CD4-positive, CD25-positive, alpha-beta regulatory T cell (primary cell): ENCODE results near the gene SBNO2. TPM values are rescaled to one million over a fixed set of nuclear protein-coding genes. Genes with fewer than 3 reads are reported as not detected.

Experiments
- ATAC-seq, 2 donors: fragments of 150-1000 bp; cut with Tn5 transposase; one replicate each; pipeline ENCODE4 v1.10.0; 2021; ENCODE audit warnings: low read depth in 2 of 2, moderate number of reproducible peaks in 2 of 2, moderate library complexity in 1 of 2
- DNase-seq, 3 donors: peaks; one replicate each; pipeline versions ENCODE4 v3.0.0 to v3.0.0-alpha.2; 2012 to 2022; ENCODE audit warnings: mixed read lengths in 1 of 3
- H3K27ac ChIP-seq: one replicate; pipeline ENCODE4 v1.7.0; 2013; ENCODE audit warnings: mild to moderate bottlenecking, low read length; ENCODE audit not compliant: insufficient read depth, poor library complexity, severe bottlenecking
- H3K27me3 ChIP-seq: one replicate; pipeline ENCODE4 v1.7.0; 2013; ENCODE audit warnings: low read length; ENCODE audit not compliant: control insufficient read depth, insufficient read depth
- H3K36me3 ChIP-seq: one replicate; pipeline ENCODE4 v1.7.0; 2013; ENCODE audit warnings: mild to moderate bottlenecking, low read length, moderate library complexity; ENCODE audit not compliant: control insufficient read depth, insufficient read depth
- H3K4me1 ChIP-seq: 2 replicates; pipeline ENCODE4 v1.7.0; 2013; ENCODE audit warnings: mild to moderate bottlenecking, low read length; ENCODE audit not compliant: insufficient read depth, control insufficient read depth, poor library complexity, severe bottlenecking
- H3K4me3 ChIP-seq: one replicate; pipeline ENCODE4 v1.7.0; 2013; ENCODE audit warnings: low read depth, mild to moderate bottlenecking, low read length, moderate library complexity
- H3K9me3 ChIP-seq, 2 experiments: 1 replicate in 1 of 2; 2 replicates in 1 of 2; pipeline ENCODE4 v1.7.0; 2013; ENCODE audit warnings: low read length in 2 of 2, mild to moderate bottlenecking in 1 of 2, moderate library complexity in 1 of 2; ENCODE audit not compliant: control insufficient read depth in 2 of 2
- H3K27ac Mint-ChIP-seq, 3 donors: one replicate each; pipeline ENCODE4 v1.8.0; 2020 to 2022; ENCODE audit warnings: mild to moderate bottlenecking in 3 of 3, mixed read lengths in 3 of 3, moderate library complexity in 2 of 3
- H3K27me3 Mint-ChIP-seq: one replicate; pipeline ENCODE4 v1.8.0; 2022; ENCODE audit warnings: mild to moderate bottlenecking, mixed read lengths
- H3K36me3 Mint-ChIP-seq: one replicate; pipeline ENCODE4 v1.8.0; 2020; ENCODE audit warnings: mixed read lengths
- H3K4me1 Mint-ChIP-seq, 4 donors: one replicate each; pipeline ENCODE4 v1.8.0; 2020 to 2022; ENCODE audit warnings: mixed read lengths in 4 of 4, mild to moderate bottlenecking in 1 of 4
- H3K4me3 Mint-ChIP-seq, 4 donors: one replicate each; pipeline ENCODE4 v1.8.0; 2020 to 2022; ENCODE audit warnings: mild to moderate bottlenecking in 4 of 4, mixed read lengths in 4 of 4, moderate library complexity in 3 of 4
- H3K9me3 Mint-ChIP-seq, 7 donors: one replicate each; pipeline ENCODE4 v1.8.0; 2020 to 2022; ENCODE audit warnings: mixed read lengths in 7 of 7, mild to moderate bottlenecking in 3 of 7, moderate library complexity in 2 of 7
- polyA plus RNA-seq, 4 donors: library from polyadenylated mRNA; unstranded; fragments of 300-500 nt; fragmentation: Illumina TruSeq; gene quantifications; one replicate each; pipeline ENCODE4 v1.2.3, GENCODE V29; 2021
- total RNA-seq: library from RNA; stranded (reverse); gene quantifications from one replicate; pipeline ENCODE4 v1.2.3, GENCODE V29; 2022

The SBNO2 gene
- total and polyA plus RNA-seq, 5 donors from 2014 or later: 2.0 to 139 (median 2.7) TPM

GRCh38 chr19:1082165-1082927, 91.7 kb downstream of the SBNO2 start:
- Histone ChIP-seq H3K27me3 (no peaks in the 10 kb centered on the region), H3K27ac (peak overlapping the region; percentile 69), H3K9me3 (no peaks in the 10 kb centered on the region), H3K4me3 (no peak overlapping the region), H3K36me3 (peaks cover 76% of the 10 kb centered on the region), H3K4me1 (peaks cover 70% of the 10 kb centered on the region)
- peaks cover 12% of the 10 kb centered on the region for H3K36me3 Mint-ChIP-seq
- H3K27me3 Mint-ChIP-seq: no peaks in the 10 kb centered on the region
- H3K9me3 Mint-ChIP-seq: peaks cover 0 to 6% (median 0%) of the 10 kb centered on the region in 7 donors
- peak overlapping the region; percentile 19 to 80 (median 67) for H3K4me3 Mint-ChIP-seq
- peak overlapping the region in 2 of 3 donors; percentile 52 to 65 for H3K27ac Mint-ChIP-seq
- peaks cover 0 to 54% (median 6%) of the 10 kb centered on the region in 4 donors for H3K4me1 Mint-ChIP-seq
- DNase-seq (peak; percentile 73 to 84 (median 74)), ATAC-seq (peak; percentile 59 to 71)

DNA sequence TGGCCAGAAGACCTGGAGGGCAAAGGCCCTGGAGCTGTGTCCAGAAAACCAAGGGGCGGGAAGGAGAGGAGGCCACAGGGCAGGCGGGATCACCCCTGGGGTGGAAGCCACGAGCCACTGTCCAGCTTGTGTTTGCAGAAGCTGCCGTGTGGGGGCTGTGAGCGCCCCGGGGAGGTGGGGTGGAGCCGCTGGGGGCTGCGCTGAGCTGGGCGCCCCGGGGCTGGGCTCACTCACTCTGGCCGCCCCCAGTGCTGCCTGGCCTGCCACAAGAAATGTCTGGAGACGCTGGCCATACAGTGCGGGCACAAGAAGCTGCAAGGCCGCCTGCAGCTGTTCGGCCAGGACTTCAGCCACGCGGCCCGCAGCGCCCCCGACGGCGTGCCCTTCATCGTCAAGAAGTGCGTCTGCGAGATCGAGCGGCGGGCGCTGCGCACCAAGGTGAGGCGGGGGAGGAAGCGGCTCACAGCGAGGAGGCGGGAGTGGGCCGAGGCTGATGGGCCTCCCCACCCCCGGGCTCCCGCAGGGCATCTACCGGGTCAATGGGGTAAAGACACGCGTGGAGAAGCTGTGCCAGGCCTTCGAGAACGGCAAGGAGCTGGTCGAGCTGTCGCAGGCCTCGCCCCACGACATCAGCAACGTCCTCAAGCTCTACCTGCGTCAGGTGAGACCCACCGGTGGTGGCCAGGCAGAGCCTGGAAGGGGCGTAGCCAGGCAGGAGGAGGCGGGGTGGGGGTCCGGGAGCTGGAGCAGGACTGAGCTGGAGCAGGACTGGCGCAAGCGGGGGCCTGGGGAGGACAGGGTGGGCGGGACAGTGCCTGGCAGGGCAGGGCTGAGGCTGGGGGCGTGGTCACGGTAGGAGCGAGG, 92.5 kb downstream of the SBNO2 start:
- Mint-ChIP-seq H3K36me3 (peaks cover 16% of the 10 kb centered on the region), H3K4me3 (peak overlapping the region; percentile 64 to 80 (median 68)), H3K27me3 (peaks cover 6% of the 10 kb centered on the region), H3K27ac (peak overlapping the region in 2 of 3 donors; percentile 52 to 69), H3K9me3 (peaks cover 0 to 6% (median 0%) of the 10 kb centered on the region in 7 donors), H3K4me1 (peaks cover 0 to 61% (median 12%) of the 10 kb centered on the region in 4 donors)
- Histone ChIP-seq H3K36me3 (peaks cover 70% of the 10 kb centered on the region), H3K27me3 (no peaks in the 10 kb centered on the region), H3K9me3 (no peaks in the 10 kb centered on the region), H3K4me1 (peaks cover 69% of the 10 kb centered on the region), H3K27ac (peak overlapping the region; percentile 33), H3K4me3 (no peak overlapping the region)
- no peak for ATAC-seq
- no peak for DNase-seq

- peak overlapping the region in 1 of 3 donors; percentile 69 for H3K27ac Mint-ChIP-seq
- H3K4me3 Mint-ChIP-seq: peak overlapping the region in 3 of 4 donors; percentile 41 to 65 (median 59)
- no peaks in the 10 kb centered on the region for H3K27me3 ChIP-seq
- ATAC-seq: no peak
- H3K27me3 Mint-ChIP-seq: peaks cover 12% of the 10 kb centered on the region
- peaks cover 23% of the 10 kb centered on the region for H3K36me3 Mint-ChIP-seq
- no peaks in the 10 kb centered on the region for H3K9me3 ChIP-seq
- H3K4me1 Mint-ChIP-seq: peaks cover 0 to 65% (median 20%) of the 10 kb centered on the region in 4 donors
- peaks cover 0 to 6% (median 0%) of the 10 kb centered on the region in 7 donors for H3K9me3 Mint-ChIP-seq
- H3K4me1 ChIP-seq: peaks cover 73% of the 10 kb centered on the region
- H3K36me3 ChIP-seq: peaks cover 68% of the 10 kb centered on the region
- peak overlapping the region; percentile 57 for H3K27ac ChIP-seq
- H3K4me3 ChIP-seq: no peak overlapping the region
- no peak for DNase-seq
Observed at GRCh38 chr19:1080360-1081161, 93.5 kb downstream of the SBNO2 start.

DNA sequence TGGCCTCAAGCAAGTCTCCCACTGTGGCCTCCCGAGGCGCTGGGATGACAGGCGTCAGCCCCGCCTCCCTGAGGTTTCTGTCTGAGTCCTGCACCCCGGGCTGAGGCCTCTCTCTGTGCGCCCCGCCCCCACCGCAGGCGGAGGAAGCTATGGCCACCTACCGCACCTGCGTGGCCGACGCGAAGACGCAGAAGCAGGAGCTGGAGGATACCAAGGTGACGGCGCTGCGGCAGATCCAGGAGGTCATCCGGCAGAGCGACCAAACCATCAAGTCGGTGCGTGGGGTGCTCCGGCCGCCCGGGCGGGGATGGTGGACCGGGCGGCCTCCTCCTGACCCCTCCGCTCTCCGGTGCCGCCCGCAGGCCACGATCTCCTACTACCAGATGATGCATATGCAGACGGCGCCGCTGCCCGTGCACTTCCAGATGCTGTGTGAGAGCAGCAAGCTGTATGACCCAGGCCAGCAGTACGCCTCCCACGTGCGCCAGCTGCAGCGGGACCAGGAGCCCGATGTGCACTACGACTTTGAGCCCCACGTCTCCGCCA, 94.4 kb downstream of the SBNO2 start:
- ATAC-seq: no peak
- peaks cover 16% of the 10 kb centered on the region for H3K36me3 Mint-ChIP-seq

GRCh38 chr19:1076951-1077350, 97.1 kb downstream of the SBNO2 start:
- peaks cover 94% of the 10 kb centered on the region for H3K4me1 ChIP-seq
- H3K4me1 Mint-ChIP-seq: peaks cover 0 to 69% (median 19%) of the 10 kb centered on the region in 4 donors
- ATAC-seq (peak; percentile 85 to 89), DNase-seq (peak; percentile 89 to 98 (median 95))
- H3K27me3 Mint-ChIP-seq: peaks cover 16% of the 10 kb centered on the region
- H3K4me3 ChIP-seq: peak overlapping the region; percentile 75
- peaks cover 61% of the 10 kb centered on the region for H3K36me3 ChIP-seq
- H3K4me3 Mint-ChIP-seq: peak overlapping the region; percentile 88 to 97 (median 92)
- H3K36me3 Mint-ChIP-seq: peaks cover 27% of the 10 kb centered on the region
- no peaks in the 10 kb centered on the region for H3K27me3 ChIP-seq
- H3K27ac Mint-ChIP-seq: peak overlapping the region; percentile 97 to 99 (median 97)
- H3K9me3 ChIP-seq: no peaks in the 10 kb centered on the region
- H3K9me3 Mint-ChIP-seq: peaks cover 0 to 1% (median 0%) of the 10 kb centered on the region in 7 donors
- peak overlapping the region; percentile 94 for H3K27ac ChIP-seq

More for the DNA sequence above, 94.4 kb downstream of the SBNO2 start:
- peaks cover 0 to 61% (median 19%) of the 10 kb centered on the region in 4 donors for H3K4me1 Mint-ChIP-seq
- H3K9me3 ChIP-seq: no peaks in the 10 kb centered on the region
- peak overlapping the region in 2 of 3 donors; percentile 51 to 92 for H3K27ac Mint-ChIP-seq
- peaks cover 0 to 6% (median 0%) of the 10 kb centered on the region in 7 donors for H3K9me3 Mint-ChIP-seq
- H3K4me3 ChIP-seq: peak overlapping the region; percentile 26
- no peaks in the 10 kb centered on the region for H3K27me3 ChIP-seq
- H3K36me3 ChIP-seq: peaks cover 63% of the 10 kb centered on the region
- peak overlapping the region; percentile 57 for H3K27ac ChIP-seq
- H3K4me3 Mint-ChIP-seq: peak overlapping the region; percentile 41 to 91 (median 82)
- H3K4me1 ChIP-seq: peaks cover 76% of the 10 kb centered on the region
- DNase-seq: peak in 1 of 3 donors; percentile 69
- peaks cover 16% of the 10 kb centered on the region for H3K27me3 Mint-ChIP-seq

DNA sequence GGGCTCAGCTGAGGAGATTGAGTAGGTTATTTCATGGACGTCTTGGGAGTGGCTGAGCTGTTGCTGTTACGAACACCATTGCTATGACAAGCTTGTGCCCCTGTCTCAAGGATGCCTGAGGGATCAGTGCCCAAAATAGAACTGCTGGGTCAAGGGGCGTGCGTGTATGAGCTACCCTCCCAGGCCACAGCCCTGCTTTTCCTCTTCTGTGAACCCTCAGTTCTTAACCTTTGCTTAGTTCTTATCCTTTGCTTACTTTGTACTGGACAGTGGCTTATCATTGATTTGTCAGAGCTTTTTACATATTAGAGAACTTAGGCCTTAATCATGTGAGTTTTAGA, 98.1 kb downstream of the SBNO2 start:
- Mint-ChIP-seq H3K27me3 (peaks cover 16% of the 10 kb centered on the region), H3K27ac (peak overlapping the region; percentile 97 to 99 (median 97)), H3K4me1 (peaks cover 0 to 68% (median 21%) of the 10 kb centered on the region in 4 donors), H3K4me3 (peak overlapping the region; percentile 88 to 97 (median 92)), H3K36me3 (peaks cover 31% of the 10 kb centered on the region), H3K9me3 (peaks cover 0 to 2% (median 0%) of the 10 kb centered on the region in 7 donors)
- DNase-seq (no peak), ATAC-seq (no peak)
- H3K9me3 ChIP-seq: no peaks in the 10 kb centered on the region
- peaks cover 56% of the 10 kb centered on the region for H3K36me3 ChIP-seq
- no peaks in the 10 kb centered on the region for H3K27me3 ChIP-seq
- H3K4me3 ChIP-seq: peak overlapping the region; percentile 47
- peak overlapping the region; percentile 94 for H3K27ac ChIP-seq
- peaks cover 93% of the 10 kb centered on the region for H3K4me1 ChIP-seq
